ENCODE results near the gene NCKIPSD. TPM values are rescaled to one million over a fixed set of nuclear protein-coding genes. Genes with fewer than 3 reads are reported as not detected.
"Not testable (repeated sequence)": the region's sequence is repeated elsewhere in the genome, so short reads cannot be mapped to it uniquely, and the experiment has no call there.

The NCKIPSD gene
- 6.1 TPM for total RNA-seq

- FAIRE-seq, result no peak
Measured at GRCh38 chr3:48685603-48686511, at the start of gene NCKIPSD. Gene NCKIPSD, minus strand, starts transcription at chr3:48685915. Its CDS starts 108 bp downstream, at chr3:48685807.

GRCh38 chr3:48735075-48735767, 49.5 kb upstream of the NCKIPSD start:
- DNase-seq (ENCODE audit: low spot score in 2 of 2); FAIRE-seq: not testable (repeated sequence)

More at GRCh38 chr3:48685603-48686511, at the start of gene NCKIPSD:
- peak; percentile 97 to 99 for DNase-seq (ENCODE audit: low spot score in 2 of 2)

GRCh38 chr3:48734541-48734940, 48.8 kb upstream of the NCKIPSD start:
- not testable (repeated sequence) for DNase-seq (ENCODE audit: low spot score in 2 of 2); FAIRE-seq

- not testable (repeated sequence) for FAIRE-seq; DNase-seq (ENCODE audit: low spot score in 2 of 2)
Measured at GRCh38 chr3:48733752-48734518, 48.2 kb upstream of the NCKIPSD start.

GRCh38 chr3:48727511-48727910, 41.8 kb upstream of the NCKIPSD start:
- no peak for DNase-seq (ENCODE audit: low spot score in 2 of 2)
- FAIRE-seq, result no peak

GRCh38 chr3:48725185-48725855, 39.6 kb upstream of the NCKIPSD start:
- FAIRE-seq; DNase-seq (ENCODE audit: low spot score in 2 of 2): not testable (repeated sequence)

GRCh38 chr3:48723725-48724124, 38.0 kb upstream of the NCKIPSD start:
- no peak for DNase-seq (ENCODE audit: low spot score in 2 of 2)
- FAIRE-seq, result no peak

GRCh38 chr3:48723293-48723692, 37.6 kb upstream of the NCKIPSD start:
- not testable (repeated sequence) for DNase-seq (ENCODE audit: low spot score in 2 of 2); FAIRE-seq

GRCh38 chr3:48716982-48717746, 31.4 kb upstream of the NCKIPSD start, which contains the start of gene IP6K2:
Gene IP6K2, minus strand, starts transcription at chr3:48717221. Its CDS starts 21,930 bp downstream, at chr3:48695291.
- DNase-seq (ENCODE audit: low spot score in 2 of 2) (peak; percentile 81 to 92), FAIRE-seq (no peak)

- FAIRE-seq, result no peak
- DNase-seq (ENCODE audit: low spot score in 2 of 2), result no peak
Measured at GRCh38 chr3:48716508-48716981, 30.8 kb upstream of the NCKIPSD start.

- DNase-seq (ENCODE audit: low spot score in 2 of 2) (no peak), FAIRE-seq (no peak)
Measured at GRCh38 chr3:48715174-48715800, 29.6 kb upstream of the NCKIPSD start.

- FAIRE-seq, result no peak
- no peak for DNase-seq (ENCODE audit: low spot score in 2 of 2)
Measured at GRCh38 chr3:48711727-48712126, 26.0 kb upstream of the NCKIPSD start.

- FAIRE-seq (no peak), DNase-seq (ENCODE audit: low spot score in 2 of 2) (no peak)
Measured at GRCh38 chr3:48709051-48709461, 23.3 kb upstream of the NCKIPSD start.

- no peak for DNase-seq (ENCODE audit: low spot score in 2 of 2)
- FAIRE-seq, result no peak
Measured at GRCh38 chr3:48708481-48708889, 22.8 kb upstream of the NCKIPSD start.

GRCh38 chr3:48707157-48707556, 21.4 kb upstream of the NCKIPSD start:
- FAIRE-seq (no peak), DNase-seq (ENCODE audit: low spot score in 2 of 2) (no peak)

GRCh38 chr3:48702320-48702920, 16.7 kb upstream of the NCKIPSD start:
- DNase-seq (ENCODE audit: low spot score in 2 of 2), result no peak

GRCh38 chr3:48700731-48701405, 15.2 kb upstream of the NCKIPSD start:
- DNase-seq (ENCODE audit: low spot score in 2 of 2) (no peak), FAIRE-seq (no peak)

More at GRCh38 chr3:48702320-48702920, 16.7 kb upstream of the NCKIPSD start:
- FAIRE-seq, result no peak

Data from frontal cortex (tissue), 4 donors.